Stimulated activated CD4-positive, alpha-beta T cell treated with anti-CD3 and anti-CD28 coated beads, Interleukin-2, amount 100 ng/mL, for 4 hours (primary cell): ENCODE results near the gene ESRRG.

Source experiments
- DNase-seq: peaks from one replicate; pipeline ENCODE4 v3.0.0-alpha.2; 2020; ENCODE audit warnings: low read depth

Gene ESRRG

GRCh38 chr1:216502528-216503162 lies 220.6 kb downstream of the ESRRG start:
- no peak for DNase-seq

- DNase-seq: no peak
Measured at GRCh38 chr1:216500273-216500967, 222.8 kb downstream of the ESRRG start.

- DNase-seq: no peak
Measured at GRCh38 chr1:216499581-216500272, 223.5 kb downstream of the ESRRG start.

- DNase-seq: no peak
Measured at GRCh38 chr1:216498277-216498676, 225.0 kb downstream of the ESRRG start.

DNA sequence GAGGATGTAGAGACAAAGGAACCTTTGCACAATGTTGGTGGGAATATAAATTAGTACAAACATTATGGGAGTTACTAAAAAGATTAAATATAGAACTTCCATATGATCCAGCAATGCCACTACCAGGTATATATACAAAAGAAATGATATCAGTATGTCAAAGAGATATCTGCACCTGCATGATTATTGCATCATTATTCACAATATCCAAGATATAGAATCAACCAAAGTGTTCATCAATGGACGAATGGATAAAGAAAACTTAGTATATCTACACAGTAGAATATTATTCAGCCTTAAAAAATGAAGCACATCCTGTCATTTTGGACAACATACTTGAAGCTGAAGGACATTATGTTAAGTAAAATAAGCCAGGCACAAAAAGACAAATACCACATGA lies 238.2 kb downstream of the ESRRG start:
- DNase-seq: no peak

GRCh38 chr1:216483672-216484401 lies 239.4 kb downstream of the ESRRG start:
- DNase-seq: no peak

- DNase-seq: no peak
Measured at GRCh38 chr1:216482620-216483019, 240.6 kb downstream of the ESRRG start.

GRCh38 chr1:216478238-216478637 lies 245.0 kb downstream of the ESRRG start:
- no peak for DNase-seq

DNA sequence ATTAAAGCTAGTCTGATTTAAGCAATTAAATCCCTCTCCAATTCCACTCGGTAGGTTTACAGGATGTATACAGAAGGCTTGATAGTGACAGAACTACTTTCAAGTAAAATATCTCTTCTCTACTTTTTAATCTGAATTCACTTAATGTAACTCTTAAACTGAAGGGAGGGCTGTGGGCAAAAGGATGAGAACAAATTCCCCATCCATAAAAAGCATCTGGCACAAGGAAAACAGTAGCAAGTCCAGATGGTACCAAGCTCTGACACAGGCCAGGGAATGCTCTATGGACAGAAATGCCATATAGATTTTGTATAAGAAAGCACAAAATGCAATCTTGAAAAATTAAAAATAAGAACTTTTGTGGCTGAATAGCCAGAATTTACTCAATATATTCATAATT lies 246.9 kb downstream of the ESRRG start:
- no peak for DNase-seq

GRCh38 chr1:216475659-216476276 lies 247.5 kb downstream of the ESRRG start:
- DNase-seq: no peak

DNA sequence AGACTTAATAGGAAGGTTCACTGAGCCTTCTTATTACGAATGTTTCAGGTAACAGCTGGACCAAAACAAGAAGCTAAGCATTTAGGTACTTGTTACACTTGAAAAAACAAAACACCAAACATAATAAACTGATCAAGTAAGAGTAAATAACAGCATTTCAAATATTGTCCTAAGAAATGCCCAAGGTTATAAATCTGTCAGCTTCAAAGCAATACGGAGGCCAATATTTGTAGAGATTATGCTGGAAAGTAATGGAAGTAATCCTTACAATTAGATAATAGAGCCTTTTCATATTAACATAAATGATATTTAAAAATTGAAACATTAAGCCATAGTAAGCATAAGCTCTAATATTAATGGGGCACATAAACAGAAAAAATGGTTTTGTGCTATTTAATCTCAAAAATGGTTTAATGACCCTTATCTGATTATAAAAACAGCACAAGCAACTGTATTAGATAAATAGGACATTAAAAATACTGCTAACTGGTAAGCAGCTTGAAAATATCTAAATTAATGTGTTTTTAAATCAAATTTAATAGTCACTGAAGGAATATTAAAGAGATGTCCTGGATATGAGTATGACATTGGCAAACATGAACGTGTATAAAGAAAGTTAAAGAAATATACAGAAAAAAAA lies 256.9 kb downstream of the ESRRG start:
- DNase-seq: no peak

DNA sequence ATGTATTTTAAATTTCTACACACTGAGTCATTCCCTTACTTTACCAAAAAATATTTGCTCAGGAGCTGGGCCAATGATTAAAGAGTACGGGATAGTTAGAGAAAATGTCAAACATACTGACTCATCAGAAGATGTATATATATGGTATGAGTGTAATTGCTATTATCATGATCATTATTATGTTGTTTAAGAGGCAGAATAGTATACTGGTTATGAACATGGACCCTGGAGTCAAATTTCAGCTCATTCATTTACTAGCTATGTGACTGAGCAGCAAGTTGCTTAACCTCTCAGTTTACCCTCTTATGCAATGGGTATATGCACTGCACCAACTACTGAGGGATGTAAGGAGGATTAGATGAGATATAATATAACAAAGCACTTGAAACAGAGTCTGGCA lies 258.7 kb downstream of the ESRRG start:
- no peak for DNase-seq

DNA sequence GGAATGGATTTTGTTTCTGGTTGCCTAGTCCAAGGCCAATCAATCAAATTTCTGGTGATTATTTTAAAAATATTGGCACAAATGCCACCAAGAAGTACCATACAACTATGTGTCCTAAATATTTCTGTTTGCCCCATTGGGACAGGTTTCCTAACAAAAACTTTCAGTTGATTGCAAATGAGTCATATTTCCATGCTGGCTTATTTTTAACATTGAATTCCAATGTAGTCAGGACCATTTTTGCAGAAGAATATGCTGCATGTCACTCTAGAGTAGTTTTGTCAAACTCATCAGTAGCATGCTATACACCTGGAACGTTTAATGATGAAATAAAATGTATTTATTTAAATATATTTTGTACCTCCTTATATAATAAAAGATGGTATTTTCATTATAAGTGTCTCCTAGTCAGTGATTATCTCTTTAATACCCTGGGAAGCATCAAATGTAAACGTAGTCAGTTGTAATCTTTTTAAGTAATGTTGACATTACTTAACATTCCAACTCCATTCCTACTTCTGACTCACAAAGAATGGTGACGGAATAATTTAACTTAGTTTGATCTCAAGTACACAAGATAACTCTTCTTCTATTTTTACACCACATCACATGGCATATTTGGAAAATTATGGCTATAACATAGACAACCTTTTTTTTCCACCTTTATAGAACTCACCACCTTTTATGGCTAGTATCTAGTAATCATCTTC lies 261.0 kb downstream of the ESRRG start:
- no peak for DNase-seq

GRCh38 chr1:216461466-216461865 lies 261.8 kb downstream of the ESRRG start:
- DNase-seq: no peak

DNA sequence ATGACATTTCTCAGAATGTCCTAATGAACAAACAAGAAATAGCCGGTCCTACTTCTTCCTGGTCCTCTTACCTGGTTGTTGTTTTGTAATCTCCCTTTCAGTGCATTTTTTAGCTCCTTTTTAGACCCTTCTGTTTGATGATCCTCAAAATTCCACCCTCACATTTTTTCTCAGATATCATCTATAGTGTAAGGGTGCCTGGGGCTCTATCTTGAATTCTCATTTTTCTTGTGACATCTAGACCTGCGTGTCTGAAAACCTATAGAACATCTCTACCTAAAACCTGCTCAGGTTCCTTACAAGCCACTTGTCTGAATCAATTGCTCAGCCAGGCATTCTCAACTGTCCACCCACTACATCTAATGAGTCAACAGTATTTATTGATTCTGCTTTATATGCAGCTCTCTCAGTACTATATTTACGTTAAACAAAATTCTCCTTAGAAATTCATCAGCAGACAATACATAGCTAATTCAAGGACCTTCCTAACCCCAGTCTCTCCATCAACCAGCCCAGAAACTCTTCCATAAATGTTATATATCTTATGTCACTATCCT lies 263.5 kb downstream of the ESRRG start:
- DNase-seq: no peak

DNA sequence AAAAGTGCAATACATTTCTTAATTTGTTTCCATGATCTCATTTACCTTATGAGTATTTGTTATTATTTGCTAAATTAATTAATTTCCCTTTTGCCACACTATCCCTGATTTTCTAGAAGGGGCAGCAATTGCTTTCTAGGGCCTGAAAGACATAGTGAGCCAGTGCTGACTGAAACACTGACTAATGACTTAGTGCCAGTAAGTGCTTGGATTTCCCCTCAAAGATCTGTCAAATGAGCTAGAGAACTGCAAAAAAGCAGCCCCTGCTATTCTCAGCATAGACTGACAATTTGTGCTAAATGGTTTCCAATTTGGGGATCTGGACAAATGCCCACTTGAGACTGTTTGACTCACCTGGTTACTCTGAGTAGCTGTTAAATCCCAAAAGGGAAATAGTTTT lies 264.4 kb downstream of the ESRRG start:
- no peak for DNase-seq

GRCh38 chr1:216457356-216457755 lies 265.9 kb downstream of the ESRRG start:
- DNase-seq: no peak

GRCh38 chr1:216456682-216457081 lies 266.5 kb downstream of the ESRRG start:
- no peak for DNase-seq

GRCh38 chr1:216453777-216454176 lies 269.5 kb downstream of the ESRRG start:
- no peak for DNase-seq
